Suprapubic skin (tissue), 4 donors: ENCODE results near the gene EEA1.

ENCODE experiments used
- CTCF ChIP-seq, 2 donors: fragments of 200-600 bp in 1 of 2; fragments of 450-650 bp in 1 of 2; sonication (generic) in 1 of 2; IDR thresholded peaks; one replicate each; pipeline ENCODE4 v1.5.1; 2016 to 2019; ENCODE audit warnings: antibody characterized with exemption in 2 of 2, mild to moderate bottlenecking in 1 of 2, moderate library complexity in 1 of 2
- EP300 ChIP-seq: sonication (generic); formaldehyde crosslinking; IDR thresholded peaks from one replicate; pipeline ENCODE4 v1.6.1; 2017; ENCODE audit warnings: antibody characterized with exemption
- POLR2A ChIP-seq, 2 donors: fragments of 450-650 bp; IDR thresholded peaks; one replicate each; pipeline ENCODE4 v1.6.1; 2017; ENCODE audit warnings: antibody characterized with exemption in 2 of 2, mild to moderate bottlenecking in 2 of 2, moderate library complexity in 2 of 2
- POLR2AphosphoS5 ChIP-seq, 3 donors: sonication (generic); formaldehyde crosslinking; IDR thresholded peaks; one replicate each; pipeline ENCODE4 v1.6.1; 2017; ENCODE audit warnings: antibody characterized with exemption in 3 of 3

GRCh38 chr12:92827836-92828431, 101.2 kb downstream of the EEA1 start:
- peak in 1 of 2 donors; percentile 46 for TF ChIP-seq CTCF (IDR thresholded peaks at IDR 0.05)
- TF ChIP-seq EP300: no peak
- no peak for TF ChIP-seq POLR2AphosphoS5 (IDR thresholded peaks at IDR 0.05)
- no peak for TF ChIP-seq POLR2A (IDR thresholded peaks at IDR 0.05)
